ENCODE results near the gene FBXL16. TPM values are rescaled to one million over a fixed set of nuclear protein-coding genes. Genes with fewer than 3 reads are reported as not detected.
A peak's percentile ranks its signal among the peaks of the same experiment; 100 is the strongest.

The FBXL16 gene
- total and polyA plus RNA-seq, 9 of the 15 experiments (the other 6 are each of a cell fraction or from before 2014, with no cell fraction given), result 0.21 to 8.2 (median 1.7) TPM

DNA sequence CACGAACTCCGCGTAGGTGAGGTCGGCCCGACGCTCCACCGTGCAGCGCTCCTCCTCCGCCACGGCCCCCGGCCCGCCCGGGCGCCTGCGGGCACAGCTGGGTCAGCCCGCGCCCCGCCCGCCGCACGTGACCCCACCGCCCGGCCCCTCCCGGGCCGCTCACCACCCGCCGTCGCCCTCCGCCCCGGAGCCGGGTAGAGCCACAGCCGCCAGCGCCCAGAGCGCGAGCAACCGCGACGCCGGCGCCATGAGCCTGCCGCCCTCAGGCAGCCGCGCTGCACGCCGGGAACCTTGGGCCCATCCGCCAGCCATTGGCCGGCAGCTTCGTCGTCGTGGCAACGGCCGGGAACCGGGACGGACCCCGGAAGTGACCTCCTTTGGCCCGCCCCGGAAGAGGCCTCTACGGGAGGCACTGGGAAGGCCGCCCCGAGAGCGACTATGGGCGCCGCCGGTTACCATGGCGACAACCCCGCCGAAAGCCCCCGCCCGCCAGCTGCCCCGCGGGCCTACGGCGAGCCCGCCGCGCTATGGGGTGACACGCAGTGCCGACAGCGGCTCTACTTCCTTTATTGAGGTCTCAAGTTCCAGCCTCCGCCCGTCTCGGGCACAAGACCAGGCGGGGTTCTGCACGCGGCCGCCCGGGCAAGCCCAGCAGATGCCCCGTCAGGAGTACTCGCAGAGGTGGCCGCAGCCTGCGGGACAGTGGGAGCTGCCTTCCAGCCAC, 21.4 kb downstream of the FBXL16 start, which contains the start of gene JMJD8 (continued):
- TF ChIP-seq ETS1 (conservative IDR thresholded peaks at IDR 0.05; ENCODE audit: control insufficient read depth, low read depth, low read length) (peak; percentile 61), SIX5 (IDR thresholded peaks at IDR 0.05; ENCODE audit: borderline replicate concordance in 1 of 2, insufficient read depth in 1 of 2, low read depth in 1 of 2, low read length in 2 of 2) (no peak), HDAC1 (IDR thresholded peaks at IDR 0.05) (0 out of 4 replicates have a peak, but pooled peaks of 1 of the 2 experiments have one; percentile 20), CTBP1 (IDR thresholded peaks at IDR 0.05; ENCODE audit: borderline replicate concordance) (0 out of 2 replicates have a peak, but pooled peaks have one; percentile 29), CREB1 (IDR thresholded peaks at IDR 0.05) (peak; percentile 78), CREB1 (CRISPR knock-in tag; IDR thresholded peaks at IDR 0.05) (peak; percentile 81), PRDM10 (IDR thresholded peaks at IDR 0.05; ENCODE audit: partially characterized antibody) (no peak), PPARD (CRISPR knock-in tag; IDR thresholded peaks at IDR 0.05) (no peak), NFRKB (IDR thresholded peaks at IDR 0.05; ENCODE audit: low read depth) (no peak), ZNF592 (IDR thresholded peaks at IDR 0.05) (peak; percentile 80), NFE2L1 (tag; IDR thresholded peaks at IDR 0.05; ENCODE audit: borderline replicate concordance, low read depth) (no peak), BHLHE40 (IDR thresholded peaks at IDR 0.05; ENCODE audit: low read length) (peak; percentile 57; the same call in 1 of the 2 replicates)
- TF ChIP-seq, protein P1, sequence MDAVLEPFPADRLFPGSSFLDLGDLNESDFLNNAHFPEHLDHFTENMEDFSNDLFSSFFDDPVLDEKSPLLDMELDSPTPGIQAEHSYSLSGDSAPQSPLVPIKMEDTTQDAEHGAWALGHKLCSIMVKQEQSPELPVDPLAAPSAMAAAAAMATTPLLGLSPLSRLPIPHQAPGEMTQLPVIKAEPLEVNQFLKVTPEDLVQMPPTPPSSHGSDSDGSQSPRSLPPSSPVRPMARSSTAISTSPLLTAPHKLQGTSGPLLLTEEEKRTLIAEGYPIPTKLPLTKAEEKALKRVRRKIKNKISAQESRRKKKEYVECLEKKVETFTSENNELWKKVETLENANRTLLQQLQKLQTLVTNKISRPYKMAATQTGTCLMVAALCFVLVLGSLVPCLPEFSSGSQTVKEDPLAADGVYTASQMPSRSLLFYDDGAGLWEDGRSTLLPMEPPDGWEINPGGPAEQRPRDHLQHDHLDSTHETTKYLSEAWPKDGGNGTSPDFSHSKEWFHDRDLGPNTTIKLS (IDR thresholded peaks at IDR 0.05; ENCODE audit: borderline replicate concordance, low read depth), result peak; percentile 63; the same call in 1 of the 2 replicates
- TF ChIP-seq, protein P2, sequence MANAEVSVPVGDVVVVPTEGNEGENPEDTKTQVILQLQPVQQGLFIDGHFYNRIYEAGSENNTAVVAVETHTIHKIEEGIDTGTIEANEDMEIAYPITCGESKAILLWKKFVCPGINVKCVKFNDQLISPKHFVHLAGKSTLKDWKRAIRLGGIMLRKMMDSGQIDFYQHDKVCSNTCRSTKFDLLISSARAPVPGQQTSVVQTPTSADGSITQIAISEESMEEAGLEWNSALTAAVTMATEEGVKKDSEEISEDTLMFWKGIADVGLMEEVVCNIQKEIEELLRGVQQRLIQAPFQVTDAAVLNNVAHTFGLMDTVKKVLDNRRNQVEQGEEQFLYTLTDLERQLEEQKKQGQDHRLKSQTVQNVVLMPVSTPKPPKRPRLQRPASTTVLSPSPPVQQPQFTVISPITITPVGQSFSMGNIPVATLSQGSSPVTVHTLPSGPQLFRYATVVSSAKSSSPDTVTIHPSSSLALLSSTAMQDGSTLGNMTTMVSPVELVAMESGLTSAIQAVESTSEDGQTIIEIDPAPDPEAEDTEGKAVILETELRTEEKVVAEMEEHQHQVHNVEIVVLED (CRISPR knock-in tag; IDR thresholded peaks at IDR 0.05), result 0 out of 2 replicates have a peak, but pooled peaks have one; percentile 43

Data from K562 (cell line).